IMR-90 (cell line): ENCODE measurements around the gene ABCA4. TPM values are rescaled to one million over a fixed set of nuclear protein-coding genes. Genes with fewer than 3 reads are reported as not detected.

ENCODE experiments used
- ATAC-seq: fragments of 200-7000 bp; cut with Tn5 transposase; 2 replicates; pipeline ENCODE4 v1.9.1; 2020; ENCODE audit warnings: low read depth, mild to moderate bottlenecking, moderate library complexity
- BruUV-seq: library from RNA; stranded (reverse); fragments of 400-500 nt; replicated peaks from 2 replicates; lab custom pipeline; 2021; lab: Mats Ljungman, UMichigan
- CTCF ChIA-PET: fragments of 300-600 bp; formaldehyde crosslinking; extraction: SDS; loops from one replicate; lab custom pipeline; 2021; ENCODE audit warnings: antibody characterized with exemption; lab: Yijun Ruan, JAX
- POLR2A ChIA-PET: fragments of 300-600 bp; sonication (Branson Sonifier 250); formaldehyde crosslinking; loops from one replicate; lab custom pipeline; 2022; ENCODE audit warnings: antibody characterized with exemption; ENCODE audit not compliant: unreplicated experiment; lab: Charles Lee
- DNase-seq: peaks from one replicate; pipeline ENCODE4 v3.0.0; 2013
- H2AFZ ChIP-seq: replicated peaks from 2 replicates; pipeline ENCODE3; 2013; ENCODE audit warnings: low read length, mild to moderate bottlenecking; ENCODE audit not compliant: poor library complexity
- H2AK5ac ChIP-seq: 2 replicates; pipeline ENCODE4 v1.6.1; 2013; ENCODE audit warnings: low read depth, low read length, inconsistent platforms
- H2AK9ac ChIP-seq: replicated peaks from 2 replicates; pipeline ENCODE3; 2013; ENCODE audit warnings: mild to moderate bottlenecking, low read depth, low read length, moderate library complexity; ENCODE audit not compliant: poor library complexity
- H2BK120ac ChIP-seq: 2 replicates; pipeline ENCODE4 v1.6.1; 2013; ENCODE audit warnings: low read depth, low read length, inconsistent platforms
- H2BK15ac ChIP-seq: 3 replicates; pipeline ENCODE4 v1.6.1; 2013; ENCODE audit warnings: low read depth, low read length, inconsistent platforms
- H2BK20ac ChIP-seq: 2 replicates; pipeline ENCODE4 v1.6.1; 2013; ENCODE audit warnings: low read depth, mild to moderate bottlenecking, inconsistent platforms, low read length, moderate library complexity
- H2BK5ac ChIP-seq: 2 replicates; pipeline ENCODE4 v1.6.1; 2013; ENCODE audit warnings: mild to moderate bottlenecking, low read depth, low read length, inconsistent platforms; ENCODE audit not compliant: poor library complexity, severe bottlenecking
- H3K14ac ChIP-seq: replicated peaks from 2 replicates; pipeline ENCODE4 v1.6.1; 2013; ENCODE audit warnings: low read depth, low read length, inconsistent platforms
- H3K18ac ChIP-seq: 2 replicates; pipeline ENCODE4 v1.6.1; 2013; ENCODE audit warnings: low read depth, low read length, control low read depth
- H3K23ac ChIP-seq: 2 replicates; pipeline ENCODE4 v1.6.1; 2013; ENCODE audit warnings: low read depth, low read length, inconsistent platforms
- H3K27ac ChIP-seq: 2 replicates; pipeline ENCODE4 v1.5.1; 2013; ENCODE audit warnings: mild to moderate bottlenecking, control low read depth, low read length; ENCODE audit not compliant: insufficient read depth
- H3K27me3 ChIP-seq: 2 replicates; pipeline ENCODE4 v1.6.1; 2013; ENCODE audit warnings: low read length; ENCODE audit not compliant: control insufficient read depth, insufficient read depth
- H3K36me3 ChIP-seq: 2 replicates; pipeline ENCODE4 v1.6.1; 2013; ENCODE audit warnings: low read length, mixed read lengths; ENCODE audit not compliant: control insufficient read depth, insufficient read depth
- H3K4ac ChIP-seq: 2 replicates; pipeline ENCODE4 v1.6.1; 2013; ENCODE audit warnings: low read depth, low read length, inconsistent platforms
- H3K4me1 ChIP-seq: 2 replicates; pipeline ENCODE4 v1.6.1; 2013; ENCODE audit warnings: low read length, mixed read lengths; ENCODE audit not compliant: control insufficient read depth, insufficient read depth
- H3K4me2 ChIP-seq: 2 replicates; pipeline ENCODE4 v1.6.1; 2013; ENCODE audit warnings: low read depth, mild to moderate bottlenecking, control low read depth, low read length, moderate library complexity
- H3K4me3 ChIP-seq: 2 replicates; pipeline ENCODE4 v1.5.1; 2013; ENCODE audit warnings: low read depth, mild to moderate bottlenecking, control low read depth, low read length, moderate library complexity; ENCODE audit not compliant: insufficient read depth
- H3K56ac ChIP-seq: 2 replicates; pipeline ENCODE4 v1.6.1; 2013; ENCODE audit warnings: low read length, inconsistent platforms; ENCODE audit not compliant: insufficient read depth; ENCODE audit errors: extremely low read depth
- H3K79me1 ChIP-seq, 2 experiments: 2 replicates each; pipeline ENCODE4 v1.6.1; 2013; ENCODE audit warnings: low read length in 2 of 2, inconsistent platforms in 1 of 2, low read depth in 1 of 2
- H3K9ac ChIP-seq: 2 replicates; pipeline ENCODE4 v1.6.1; 2013; ENCODE audit warnings: low read depth, low read length, control low read depth
- H3K9me1 ChIP-seq: 2 replicates; pipeline ENCODE4 v1.6.1; 2013; ENCODE audit warnings: low read length, inconsistent platforms; ENCODE audit not compliant: insufficient read depth
- H3K9me3 ChIP-seq: 2 replicates; pipeline ENCODE4 v1.6.1; 2013; ENCODE audit warnings: low read length; ENCODE audit not compliant: control insufficient read depth, insufficient read depth
- H4K20me1 ChIP-seq: 2 replicates; pipeline ENCODE4 v1.6.1; 2013; ENCODE audit warnings: low read length, inconsistent platforms; ENCODE audit not compliant: insufficient read depth
- H4K5ac ChIP-seq: 2 replicates; pipeline ENCODE4 v1.6.1; 2013; ENCODE audit warnings: mild to moderate bottlenecking, low read depth, low read length, control low read depth
- H4K8ac ChIP-seq, 2 experiments: 2 replicates each; pipeline ENCODE4 v1.6.1; 2013; ENCODE audit warnings: low read depth in 2 of 2, low read length in 2 of 2, control low read depth in 1 of 2, inconsistent platforms in 1 of 2
- H4K91ac ChIP-seq: 2 replicates; pipeline ENCODE4 v1.6.1; 2013; ENCODE audit warnings: low read depth, low read length, inconsistent platforms; ENCODE audit not compliant: insufficient read depth
- BHLHE40 ChIP-seq: fragments of 150-350 bp; IDR thresholded peaks from 2 replicates; pipeline ENCODE4 v1.6.1; 2016; ENCODE audit warnings: mild to moderate bottlenecking, low read depth, low read length
- CEBPB ChIP-seq: IDR thresholded peaks from 2 replicates; pipeline ENCODE4 v1.6.1; 2012; ENCODE audit warnings: low read depth, low read length, improper control_type of control experiment
- CHD1 ChIP-seq: IDR thresholded peaks from 2 replicates; pipeline ENCODE4 v1.6.1; 2012; ENCODE audit warnings: low read depth, low read length, improper control_type of control experiment
- CTCF ChIP-seq: conservative IDR thresholded peaks from 2 replicates; pipeline ENCODE4 v1.5.1; 2012; ENCODE audit warnings: mild to moderate bottlenecking, low read depth, low read length, improper control_type of control experiment
- ELK1 ChIP-seq: fragments of 150-350 bp; IDR thresholded peaks from 2 replicates; pipeline ENCODE4 v1.6.1; 2016; ENCODE audit warnings: low read depth, mild to moderate bottlenecking, low read length, moderate library complexity, borderline replicate concordance
- FOS ChIP-seq: fragments of 150-350 bp; IDR thresholded peaks from 2 replicates; pipeline ENCODE4 v1.6.1; 2016; ENCODE audit warnings: low read depth, low read length
- MAFK ChIP-seq: IDR thresholded peaks from 2 replicates; pipeline ENCODE4 v1.6.1; 2012; ENCODE audit warnings: low read depth, low read length, improper control_type of control experiment
- MAZ ChIP-seq: IDR thresholded peaks from 2 replicates; pipeline ENCODE4 v1.6.1; 2012; ENCODE audit warnings: low read depth, mild to moderate bottlenecking, low read length, improper control_type of control experiment, moderate library complexity, borderline replicate concordance
- MXI1 ChIP-seq: IDR thresholded peaks from 2 replicates; pipeline ENCODE4 v1.6.1; 2012; ENCODE audit warnings: low read depth, mild to moderate bottlenecking, low read length, moderate library complexity, borderline replicate concordance
- NFE2L2 ChIP-seq: fragments of 150-350 bp; IDR thresholded peaks from 2 replicates; pipeline ENCODE4 v1.6.1; 2016; ENCODE audit warnings: low read depth, mild to moderate bottlenecking, low read length
- POLR2A ChIP-seq: IDR thresholded peaks from 2 replicates; pipeline ENCODE4 v1.6.1; 2012; ENCODE audit warnings: mild to moderate bottlenecking, low read depth, low read length
- RAD21 ChIP-seq: IDR thresholded peaks from 2 replicates; pipeline ENCODE4 v1.6.1; 2012; ENCODE audit warnings: low read length, improper control_type of control experiment
- RCOR1 ChIP-seq: IDR thresholded peaks from 2 replicates; pipeline ENCODE4 v1.6.1; 2012; ENCODE audit warnings: mild to moderate bottlenecking, low read length, improper control_type of control experiment; ENCODE audit not compliant: insufficient replicate concordance
- RFX5 ChIP-seq: IDR thresholded peaks from 2 replicates; pipeline ENCODE4 v1.8.0; 2012; ENCODE audit warnings: low read depth, mild to moderate bottlenecking, low read length, moderate library complexity
- SMC3 ChIP-seq: fragments of 150-350 bp; IDR thresholded peaks from 2 replicates; pipeline ENCODE4 v1.6.1; 2016; ENCODE audit warnings: low read depth, mild to moderate bottlenecking, antibody characterized with exemption, low read length, moderate library complexity
- USF2 ChIP-seq: fragments of 150-350 bp; IDR thresholded peaks from 2 replicates; pipeline ENCODE4 v1.6.1; 2017; ENCODE audit warnings: mild to moderate bottlenecking, antibody characterized with exemption, low read length, low read depth
- WGBS, 2 experiments: methylation state at CpG; one replicate each; pipeline versions ENCODE4 v1.1.5 to v1.1.7; 2013; ENCODE audit warnings: missing lambda C conversion rate in 2 of 2; ENCODE audit not compliant: insufficient read length in 1 of 2; ENCODE audit errors: extremely low coverage in 2 of 2; 5-methylcytosine and 5-hydroxymethylcytosine counted together
- dilution Hi-C: fragments of 300-500 bp; cut with HindIII; formaldehyde crosslinking; loops from one replicate; pipeline ENCODE4 v1.14.3; 2018; ENCODE audit warnings: low sequenced_read_pairs; ENCODE audit not compliant: unreplicated experiment
- in situ Hi-C: fragments of 300-500 bp; cut with MboI; formaldehyde crosslinking; loops from 3 replicates; pipeline ENCODE4 v1.14.3; 2019; ENCODE audit warnings: low sequenced_read_pairs, inconsistent platforms, mixed read lengths
- intact Hi-C: fragments of 100-400 bp; cut with micrococcal nuclease; formaldehyde crosslinking; loops from 2 replicates; pipeline ENCODE4 v1.10.0; 2022
- polyA plus RNA-seq, 3 experiments: library from polyadenylated mRNA; depleted of rRNA; stranded (reverse); fragments of >200 nt; gene quantifications; 2 replicates each; pipeline ENCODE4 v1.2.3, GENCODE V29; 2012; ENCODE audit warnings: low replicate concordance in 1 of 3
- total RNA-seq: library from RNA; depleted of rRNA; stranded (reverse); fragments of >200 nt; gene quantifications from 2 replicates; pipeline ENCODE4 v1.2.3, GENCODE V29; 2012

Gene ABCA4
- total and polyA plus RNA-seq, 2 of the 4 experiments (the other 2 are of a cell fraction): under 0.01 to 0.36 TPM

- DNase-seq (no peak), ATAC-seq (no peak)
- Histone ChIP-seq H3K56ac (no peak overlapping the region), H3K27ac (no peak overlapping the region), H2AK9ac (no peak overlapping the region), H2BK15ac (no peak overlapping the region), H3K4me3 (no peak overlapping the region), H2BK5ac (no peak overlapping the region), H4K8ac (no peak overlapping the region), H3K9me1 (no peaks in the 10 kb centered on the region), H3K4ac (no peak overlapping the region), H2BK120ac (no peak overlapping the region), H3K4me2 (no peak overlapping the region), H3K18ac (no peak overlapping the region), H3K9ac (no peak overlapping the region), H2AK5ac (no peak overlapping the region), H3K23ac (no peak overlapping the region), H2AFZ (no peak overlapping the region), H4K5ac (no peak overlapping the region), H3K14ac (no peak overlapping the region), H3K36me3 (no peaks in the 10 kb centered on the region), H2BK20ac (no peak overlapping the region), H4K20me1 (no peaks in the 10 kb centered on the region), H3K9me3 (no peaks in the 10 kb centered on the region), H4K91ac (no peak overlapping the region), H3K79me1 (no peaks in the 10 kb centered on the region), H3K4me1 (peaks cover 14% of the 10 kb centered on the region), H3K27me3 (peaks cover 12% of the 10 kb centered on the region)
- intact Hi-C loops: no loop called here
- dilution Hi-C loops: no loop called here
- in situ Hi-C loops: no loop called here
- no TSS peak for BruUV-seq
- TF ChIP-seq FOS (no peak), MAFK (no peak), BHLHE40 (no peak), CEBPB (no peak), RFX5 (no peak), USF2 (no peak), RCOR1 (no peak), SMC3 (no peak), NFE2L2 (no peak), CTCF (no peak), ELK1 (no peak), POLR2A (no peak), CHD1 (no peak), RAD21 (no peak), MAZ (no peak), MXI1 (no peak)
- CTCF ChIA-PET: interaction anchor here (0.8 to 1.2 kb wide), 2 partner anchors 12 to 82 kb away, joined by 3 to 4 read pairs; partner anchors contain the start of gene GCLM
- POLR2A ChIA-PET: no interaction called here
- WGBS, 2 experiments: 92% methylated on average over 2 of the region's 8 CpGs; no CpG with 5 or more reads in 1 of the 2 experiments
Observed at GRCh38 chr1:93992190-93992589, 128.8 kb downstream of the ABCA4 start.
